HL-60 (cell line): ENCODE results near the gene NFYA.

Source experiments
- DNase-seq, 2 experiments: peaks; one replicate each; pipeline ENCODE4 v3.0.0-alpha.2; 2010 to 2020; ENCODE audit warnings: low read depth in 1 of 2, low spot score in 1 of 2
- H3K27ac ChIP-seq: fragments of 250-450 bp; sonication (Bioruptor Pico); replicated peaks from 2 replicates; pipeline ENCODE4 v1.5.1; 2020; ENCODE audit warnings: mild to moderate bottlenecking, moderate library complexity
- H3K27me3 ChIP-seq: fragments of 250-450 bp; sonication (Bioruptor Pico); 2 replicates; pipeline ENCODE4 v1.5.1; 2021; ENCODE audit warnings: mild to moderate bottlenecking, moderate library complexity; ENCODE audit not compliant: insufficient read depth, poor library complexity, severe bottlenecking
- H3K4me3 ChIP-seq: replicated peaks from 2 replicates; pipeline ENCODE4 v1.5.1; 2011; ENCODE audit warnings: mild to moderate bottlenecking, control low read depth, low read length; ENCODE audit not compliant: insufficient read depth
- CTCF ChIP-seq: IDR thresholded peaks from one replicate; pipeline ENCODE4 v1.5.1; 2011; ENCODE audit warnings: low read length, control low read depth, inconsistent platforms; ENCODE audit not compliant: insufficient read depth
- GABPA ChIP-seq: IDR thresholded peaks from 2 replicates; pipeline ENCODE4 v1.6.1; 2012; ENCODE audit warnings: low read depth
- POLR2AphosphoS5 ChIP-seq: IDR thresholded peaks from 2 replicates; pipeline ENCODE4 v1.6.1; 2012; ENCODE audit warnings: low read depth
- REST ChIP-seq: IDR thresholded peaks from 2 replicates; pipeline ENCODE4 v1.6.1; 2012; ENCODE audit warnings: low read depth; ENCODE audit not compliant: insufficient replicate concordance
- SPI1 ChIP-seq: IDR thresholded peaks from 2 replicates; pipeline ENCODE4 v1.6.1; 2012; ENCODE audit warnings: low read depth, mild to moderate bottlenecking, borderline replicate concordance

Gene NFYA

GRCh38 chr6:41147917-41148316 is 75.1 kb downstream of the NFYA start:
- TF ChIP-seq CTCF (no peak), GABPA (no peak), SPI1 (no peak), REST (no peak), POLR2AphosphoS5 (no peak)
- no peak overlapping the region for H3K4me3 ChIP-seq
- no peaks in the 10 kb centered on the region for H3K27me3 ChIP-seq
- no peak overlapping the region for H3K27ac ChIP-seq
- DNase-seq: no peak
